B cell (primary cell): ENCODE results near the gene TMEM207. TPM values are rescaled to one million over a fixed set of nuclear protein-coding genes. Genes with fewer than 3 reads are reported as not detected.

ENCODE experiments used
- ATAC-seq: fragments of 200-7000 bp; cut with Tn5 transposase; one replicate; pipeline ENCODE4 v1.10.0; 2021; ENCODE audit warnings: low read depth, mild to moderate bottlenecking, moderate number of reproducible peaks, moderate library complexity
- CTCF ChIA-PET: fragments of 350-600 bp; sonication (Branson Sonifier 250); formaldehyde crosslinking; loops from one replicate; lab custom pipeline; 2021; ENCODE audit warnings: antibody characterized with exemption, inconsistent platforms; lab: Charles Lee
- POLR2A ChIA-PET: fragments of 350-600 bp; sonication (Branson Sonifier 250); formaldehyde crosslinking; loops from one replicate; lab custom pipeline; 2021; ENCODE audit warnings: antibody characterized with exemption; lab: Charles Lee
- DNase-seq: peaks from one replicate; pipeline ENCODE4 v3.0.0; 2013
- H2AFZ ChIP-seq: 2 replicates; pipeline ENCODE4 v1.6.1; 2012; ENCODE audit warnings: mild to moderate bottlenecking, low read depth, low read length; ENCODE audit not compliant: insufficient read depth, poor library complexity, severe bottlenecking
- H3K27ac ChIP-seq, 2 donors: 1 replicate in 1 of 2; 2 replicates in 1 of 2; pipeline ENCODE4 v1.5.1; 2012 to 2013; ENCODE audit warnings: low read length in 2 of 2, mild to moderate bottlenecking in 2 of 2, moderate library complexity in 1 of 2
- H3K27me3 ChIP-seq, 4 experiments: fragments of 200-600 bp in 1 of 4; sonication (generic) in 1 of 4; replicated peaks in 1 of 4; 1 replicate in 2 of 4; 2 replicates in 2 of 4; pipeline versions ENCODE4 v1.6.1 to v1.7.0; 2013 to 2016; ENCODE audit warnings: low read length in 3 of 4, mild to moderate bottlenecking in 2 of 4, mixed read lengths in 1 of 4, moderate library complexity in 1 of 4; ENCODE audit not compliant: insufficient read depth in 4 of 4, control insufficient read depth in 3 of 4; ENCODE audit errors: control extremely low read depth in 1 of 4
- H3K36me3 ChIP-seq, 2 experiments: replicated peaks in 1 of 2; 1 replicate in 1 of 2; 2 replicates in 1 of 2; pipeline versions ENCODE4 v1.6.1 to v1.7.1; 2013; ENCODE audit warnings: low read length in 1 of 2; ENCODE audit not compliant: insufficient read depth in 2 of 2, control insufficient read depth in 1 of 2; ENCODE audit errors: control extremely low read depth in 1 of 2, extremely low read depth in 1 of 2
- H3K4me1 ChIP-seq, 2 donors: fragments of 200-600 bp in 1 of 2; sonication (generic) in 1 of 2; 1 replicate in 1 of 2; 2 replicates in 1 of 2; pipeline versions ENCODE4 v1.5.1 to v1.6.1; 2013 to 2017; ENCODE audit warnings: low read length in 2 of 2; ENCODE audit not compliant: control insufficient read depth in 2 of 2, insufficient read depth in 2 of 2
- H3K4me2 ChIP-seq: replicated peaks from 2 replicates; pipeline ENCODE3; 2012; ENCODE audit warnings: mild to moderate bottlenecking, low read depth, low read length; ENCODE audit not compliant: poor library complexity, severe bottlenecking
- H3K4me3 ChIP-seq, 5 experiments: fragments of 200-600 bp in 1 of 5; sonication (generic) in 1 of 5; 1 replicate in 3 of 5; 2 replicates in 2 of 5; pipeline versions ENCODE4 v1.5.1 to v1.7.0; 2011 to 2016; ENCODE audit warnings: low read length in 4 of 5, mild to moderate bottlenecking in 4 of 5, low read depth in 2 of 5, control low read depth in 1 of 5, moderate library complexity in 1 of 5; ENCODE audit not compliant: insufficient read depth in 1 of 5; ENCODE audit errors: control extremely low read depth in 1 of 5, extremely low read depth in 1 of 5
- H3K79me2 ChIP-seq: fragments of 200-600 bp; sonication (generic); one replicate; pipeline ENCODE4 v1.6.0; 2016; ENCODE audit warnings: low read length; ENCODE audit not compliant: control insufficient read depth, insufficient read depth
- H3K9ac ChIP-seq: fragments of 200-600 bp; sonication (generic); 2 replicates; pipeline ENCODE4 v1.6.1; 2017; ENCODE audit warnings: mild to moderate bottlenecking, low read length, moderate library complexity
- H3K9me3 ChIP-seq, 3 donors: one replicate each; pipeline versions ENCODE4 v1.6.1 to v1.7.1; 2013; ENCODE audit warnings: low read length in 2 of 3; ENCODE audit not compliant: control insufficient read depth in 2 of 3, insufficient read depth in 1 of 3; ENCODE audit errors: control extremely low read depth in 1 of 3
- H4K20me1 ChIP-seq: 2 replicates; pipeline ENCODE4 v1.6.0; 2012; ENCODE audit warnings: mild to moderate bottlenecking, low read length; ENCODE audit not compliant: insufficient read depth, control insufficient read depth, poor library complexity, severe bottlenecking
- H3K27ac Mint-ChIP-seq: one replicate; pipeline ENCODE4 v1.8.0; 2021; ENCODE audit warnings: mixed read lengths
- H3K27me3 Mint-ChIP-seq: one replicate; pipeline ENCODE4 v1.8.0; 2021; ENCODE audit warnings: mixed read lengths
- H3K4me1 Mint-ChIP-seq: one replicate; pipeline ENCODE4 v1.8.0; 2021; ENCODE audit warnings: mixed read lengths
- H3K4me3 Mint-ChIP-seq: one replicate; pipeline ENCODE4 v1.8.0; 2021; ENCODE audit warnings: mixed read lengths
- H3K9me3 Mint-ChIP-seq: one replicate; pipeline ENCODE4 v1.8.0; 2022; ENCODE audit warnings: mixed read lengths; ENCODE audit not compliant: insufficient read depth
- EZH2 ChIP-seq: IDR thresholded peaks from 2 replicates; pipeline ENCODE4 v1.6.1; 2012; ENCODE audit warnings: borderline replicate concordance, low read depth, mild to moderate bottlenecking, moderate library complexity, low read length; ENCODE audit not compliant: insufficient read depth, poor library complexity, severe bottlenecking
- WGBS: methylation state at CpG from one replicate; pipeline ENCODE4 v1.1.5; 2013; ENCODE audit warnings: missing lambda C conversion rate; ENCODE audit not compliant: insufficient coverage; 5-methylcytosine and 5-hydroxymethylcytosine counted together
- intact Hi-C: fragments of 100-400 bp; cut with micrococcal nuclease; formaldehyde crosslinking; loops from one replicate; pipeline ENCODE4 v1.10.0; 2022
- polyA plus RNA-seq: library from polyadenylated mRNA; depleted of rRNA; stranded (reverse); fragments of >200 nt; gene quantifications from 2 replicates; pipeline ENCODE4 v1.2.3, GENCODE V29; 2012
- total RNA-seq, 2 donors: library from RNA; stranded (reverse); fragments of 120-200 nt in 1 of 2; gene quantifications; 1 replicate in 1 of 2; 2 replicates in 1 of 2; pipeline versions ENCODE4 v1.2.3 to v1.2.4, GENCODE V29; 2013 to 2022
- TF ChIP-seq, protein P1 (sequence below): fragments of 200-600 bp; IDR thresholded peaks from one replicate; pipeline ENCODE4 v1.8.0; 2022; ENCODE audit warnings: antibody characterized with exemption, mild to moderate bottlenecking

TMEM207 gene
- total and polyA plus RNA-seq, 2 donors (not counting 1 experiment from before 2014, with no cell fraction given), result not detected

DNA sequence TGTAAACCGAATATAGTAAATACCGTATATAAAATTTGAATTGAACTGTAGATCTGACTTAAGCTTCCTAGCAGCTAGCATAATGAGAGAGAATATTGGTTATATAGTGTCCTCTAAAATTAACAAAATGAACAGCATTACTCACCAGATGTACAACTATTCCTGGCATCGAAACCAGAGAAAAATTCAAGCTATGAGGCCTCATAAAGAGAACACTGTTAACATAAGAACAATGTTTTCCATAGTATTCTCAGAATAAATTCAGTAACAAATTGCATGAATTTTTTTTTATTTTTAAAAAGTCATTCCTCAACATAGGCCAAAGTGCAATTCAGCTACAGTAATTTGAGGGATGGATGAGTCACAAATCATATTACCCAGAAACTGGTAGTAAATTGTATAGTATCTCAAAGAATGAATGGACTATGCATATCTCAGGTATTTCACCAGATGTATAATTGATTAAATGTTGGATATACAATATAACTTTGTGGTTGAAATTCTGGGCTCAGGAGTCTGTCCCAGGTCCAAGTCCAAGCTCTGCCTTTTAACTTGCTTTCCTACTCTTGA lies 5.0 kb downstream of the TMEM207 start:
- CTCF ChIA-PET, result no interaction called here
- H2AFZ ChIP-seq, result no peak overlapping the region

DNA sequence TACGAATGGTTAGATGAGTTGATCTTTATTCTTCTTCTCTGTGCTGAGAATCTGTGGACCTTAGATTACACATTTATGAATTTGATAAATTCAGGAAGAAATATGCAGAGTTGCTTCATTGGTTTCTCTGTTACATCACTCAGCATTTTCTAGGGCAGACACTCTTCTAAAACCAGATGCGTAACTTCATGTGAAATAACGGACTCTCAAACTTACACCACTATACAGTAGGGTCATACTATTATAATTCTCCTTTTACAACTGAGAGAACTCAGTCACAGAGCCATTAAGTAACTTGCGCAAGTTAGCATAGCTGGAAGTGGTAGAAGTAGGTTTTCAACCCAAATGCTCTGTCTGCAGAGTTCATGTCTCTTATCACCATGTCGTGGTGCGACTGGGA lies 5.7 kb downstream of the TMEM207 start:
- no peaks in the 10 kb centered on the region for H4K20me1 ChIP-seq
- no peak overlapping the region for H2AFZ ChIP-seq
- H3K79me2 ChIP-seq, result no peaks in the 10 kb centered on the region
- no peaks in the 10 kb centered on the region for H3K9me3 ChIP-seq
- no peak for ATAC-seq
- TF ChIP-seq, protein P1, sequence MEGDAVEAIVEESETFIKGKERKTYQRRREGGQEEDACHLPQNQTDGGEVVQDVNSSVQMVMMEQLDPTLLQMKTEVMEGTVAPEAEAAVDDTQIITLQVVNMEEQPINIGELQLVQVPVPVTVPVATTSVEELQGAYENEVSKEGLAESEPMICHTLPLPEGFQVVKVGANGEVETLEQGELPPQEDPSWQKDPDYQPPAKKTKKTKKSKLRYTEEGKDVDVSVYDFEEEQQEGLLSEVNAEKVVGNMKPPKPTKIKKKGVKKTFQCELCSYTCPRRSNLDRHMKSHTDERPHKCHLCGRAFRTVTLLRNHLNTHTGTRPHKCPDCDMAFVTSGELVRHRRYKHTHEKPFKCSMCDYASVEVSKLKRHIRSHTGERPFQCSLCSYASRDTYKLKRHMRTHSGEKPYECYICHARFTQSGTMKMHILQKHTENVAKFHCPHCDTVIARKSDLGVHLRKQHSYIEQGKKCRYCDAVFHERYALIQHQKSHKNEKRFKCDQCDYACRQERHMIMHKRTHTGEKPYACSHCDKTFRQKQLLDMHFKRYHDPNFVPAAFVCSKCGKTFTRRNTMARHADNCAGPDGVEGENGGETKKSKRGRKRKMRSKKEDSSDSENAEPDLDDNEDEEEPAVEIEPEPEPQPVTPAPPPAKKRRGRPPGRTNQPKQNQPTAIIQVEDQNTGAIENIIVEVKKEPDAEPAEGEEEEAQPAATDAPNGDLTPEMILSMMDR, result no peak
- TF ChIP-seq EZH2, result no peak
- no peak overlapping the region for H3K27ac ChIP-seq
- H3K4me2 ChIP-seq, result no peak overlapping the region
- no peak overlapping the region for H3K9ac ChIP-seq
- Mint-ChIP-seq H3K27ac (no peak overlapping the region), H3K4me1 (no peaks in the 10 kb centered on the region), H3K27me3 (peaks cover 20% of the 10 kb centered on the region), H3K4me3 (no peak overlapping the region), H3K9me3 (no peaks in the 10 kb centered on the region)
- DNase-seq, result no peak
- H3K36me3 ChIP-seq, result no peaks in the 10 kb centered on the region
- 100% methylated on average over 2 of the region's 6 CpGs for WGBS
- intact Hi-C loops, result no loop called here
- CTCF ChIA-PET, result no interaction called here
- POLR2A ChIA-PET, result no interaction called here
- no peaks in the 10 kb centered on the region for H3K4me1 ChIP-seq
- no peak overlapping the region for H3K4me3 ChIP-seq
- no peaks in the 10 kb centered on the region for H3K27me3 ChIP-seq

More for the DNA sequence above, 5.0 kb downstream of the TMEM207 start:
- intact Hi-C loops, result no loop called here
- DNase-seq (no peak), ATAC-seq (no peak)
- no peaks in the 10 kb centered on the region for H3K79me2 ChIP-seq
- Mint-ChIP-seq H3K9me3 (no peaks in the 10 kb centered on the region), H3K27me3 (peaks cover 18% of the 10 kb centered on the region), H3K27ac (no peak overlapping the region), H3K4me1 (no peaks in the 10 kb centered on the region), H3K4me3 (no peak overlapping the region)
- no peak overlapping the region for H3K4me3 ChIP-seq
- H3K36me3 ChIP-seq, result no peaks in the 10 kb centered on the region
- TF ChIP-seq EZH2, result no peak
- TF ChIP-seq, protein P1, result no peak
- H3K27ac ChIP-seq, result no peak overlapping the region
- H3K9ac ChIP-seq, result no peak overlapping the region
- WGBS, result 100% methylated on average over 1 of the region's 3 CpGs
- H3K27me3 ChIP-seq, result no peaks in the 10 kb centered on the region
- H3K9me3 ChIP-seq, result no peaks in the 10 kb centered on the region
- POLR2A ChIA-PET, result no interaction called here
- H4K20me1 ChIP-seq, result no peaks in the 10 kb centered on the region
- H3K4me2 ChIP-seq, result no peak overlapping the region
- H3K4me1 ChIP-seq, result no peaks in the 10 kb centered on the region
